GM06990 (cell line): ENCODE data around the gene ARHGAP40.

Experiments
- DNase-seq: peaks from one replicate; pipeline ENCODE4 v3.0.0-alpha.2; 2011; ENCODE audit not compliant: insufficient read length; ENCODE audit errors: extremely low read depth
- H3K27me3 ChIP-seq: replicated peaks from 2 replicates; pipeline ENCODE4 v1.6.0; 2011; ENCODE audit warnings: low read length; ENCODE audit not compliant: control insufficient read depth, insufficient read depth
- H3K36me3 ChIP-seq: 2 replicates; pipeline ENCODE4 v1.5.1; 2011; ENCODE audit warnings: low read length; ENCODE audit not compliant: control insufficient read depth, insufficient read depth
- H3K4me3 ChIP-seq: replicated peaks from 2 replicates; pipeline ENCODE4 v1.5.1; 2011; ENCODE audit warnings: low read depth, mild to moderate bottlenecking, control low read depth, low read length
- CTCF ChIP-seq: IDR thresholded peaks from 2 replicates; pipeline ENCODE4 v1.5.1; 2011; ENCODE audit warnings: low read length, control low read depth, mild to moderate bottlenecking, inconsistent platforms; ENCODE audit not compliant: insufficient read depth, poor library complexity, severe bottlenecking

The ARHGAP40 gene

GRCh38 chr20:38625896-38626295 is 24.3 kb downstream of the ARHGAP40 start:
- no peak for DNase-seq
- no peaks in the 10 kb centered on the region for H3K27me3 ChIP-seq
- no peak for TF ChIP-seq CTCF
- H3K36me3 ChIP-seq, result no peaks in the 10 kb centered on the region
- no peak overlapping the region for H3K4me3 ChIP-seq

GRCh38 chr20:38626921-38627659 is 25.5 kb downstream of the ARHGAP40 start:
- no peaks in the 10 kb centered on the region for H3K27me3 ChIP-seq
- no peak for TF ChIP-seq CTCF

GRCh38 chr20:38628580-38629470 is 27.2 kb downstream of the ARHGAP40 start:
- Histone ChIP-seq H3K36me3 (no peaks in the 10 kb centered on the region), H3K27me3 (no peaks in the 10 kb centered on the region), H3K4me3 (no peak overlapping the region)
- no peak for DNase-seq
- TF ChIP-seq CTCF, result no peak

More at GRCh38 chr20:38626921-38627659, 25.5 kb downstream of the ARHGAP40 start:
- Histone ChIP-seq H3K36me3 (no peaks in the 10 kb centered on the region), H3K4me3 (no peak overlapping the region)
- no peak for DNase-seq

- no peaks in the 10 kb centered on the region for H3K36me3 ChIP-seq
- no peak overlapping the region for H3K4me3 ChIP-seq
- no peaks in the 10 kb centered on the region; the same call in 1 of the 2 replicates for H3K27me3 ChIP-seq
- DNase-seq, result no peak
- no peak for TF ChIP-seq CTCF
Measured at GRCh38 chr20:38629979-38630378, 28.4 kb downstream of the ARHGAP40 start.

GRCh38 chr20:38630727-38631126 is 29.1 kb downstream of the ARHGAP40 start:
- no peak for DNase-seq
- H3K4me3 ChIP-seq, result no peak overlapping the region
- H3K27me3 ChIP-seq, result no peaks in the 10 kb centered on the region; the same call in 1 of the 2 replicates
- TF ChIP-seq CTCF, result no peak
- no peaks in the 10 kb centered on the region for H3K36me3 ChIP-seq
